Stomach (tissue), 9 donors: ENCODE results near the gene RGS6. TPM values are rescaled to one million over a fixed set of nuclear protein-coding genes. Genes with fewer than 3 reads are reported as not detected.

Experiments used
- DNase-seq, 2 donors: peaks; one replicate each; pipeline versions ENCODE4 v3.0.0 to v3.0.0-alpha.2; 2013 to 2019
- H3K27ac ChIP-seq, 5 donors: fragments of 200-600 bp in 4 of 5; sonication (generic) in 4 of 5; one replicate each; pipeline ENCODE4 v1.5.1; 2013 to 2019; ENCODE audit warnings: mild to moderate bottlenecking in 1 of 5, moderate library complexity in 1 of 5
- H3K27me3 ChIP-seq, 3 donors: fragments of 200-600 bp; sonication (generic); one replicate each; pipeline ENCODE4 v1.5.1; 2017 to 2019; ENCODE audit warnings: mixed run types in 1 of 3
- H3K36me3 ChIP-seq, 4 donors: fragments of 200-600 bp; sonication (generic); 1 replicate in 3 of 4; 2 replicates in 1 of 4; pipeline ENCODE4 v1.5.1; 2016 to 2019
- H3K4me1 ChIP-seq, 4 donors: fragments of 200-600 bp; sonication (generic); one replicate each; pipeline ENCODE4 v1.5.1; 2016 to 2019
- H3K4me3 ChIP-seq, 4 donors: fragments of 200-600 bp; sonication (generic) in 3 of 4; one replicate each; pipeline ENCODE4 v1.5.1; 2016 to 2019; ENCODE audit warnings: mild to moderate bottlenecking in 1 of 4
- H3K9me3 ChIP-seq, 4 donors: fragments of 200-600 bp; sonication (generic); one replicate each; pipeline ENCODE4 v1.5.1; 2016 to 2019
- CTCF ChIP-seq, 7 experiments: fragments of 450-650 bp in 4 of 7; fragments of 200-600 bp in 3 of 7; sonication (generic) in 3 of 7; IDR thresholded peaks; one replicate each; pipeline ENCODE4 v1.5.1; 2016 to 2019; ENCODE audit warnings: antibody characterized with exemption in 7 of 7, control low read depth in 2 of 7, mild to moderate bottlenecking in 1 of 7
- EP300 ChIP-seq: sonication (generic); formaldehyde crosslinking; IDR thresholded peaks from one replicate; pipeline ENCODE4 v1.6.1; 2017; ENCODE audit warnings: antibody characterized with exemption
- POLR2A ChIP-seq, 4 donors: fragments of 450-650 bp; IDR thresholded peaks; one replicate each; pipeline ENCODE4 v1.6.1; 2016; ENCODE audit warnings: antibody characterized with exemption in 4 of 4, control low read depth in 2 of 4, mild to moderate bottlenecking in 1 of 4, moderate library complexity in 1 of 4
- POLR2AphosphoS5 ChIP-seq, 3 donors: sonication (generic); formaldehyde crosslinking; IDR thresholded peaks; one replicate each; pipeline ENCODE4 v1.6.1; 2016; ENCODE audit warnings: antibody characterized with exemption in 3 of 3
- WGBS, 5 donors: extraction: QIAGEN DNeasy Blood & Tissue Kit in 3 of 5; methylation state at CpG; one replicate each; pipeline versions ENCODE4 v1.1.5 to v1.1.7; 2013 to 2018; 5-methylcytosine and 5-hydroxymethylcytosine counted together
- intact Hi-C: fragments of 100-400 bp; cut with DNase I; formaldehyde crosslinking; loops from one replicate; pipeline ENCODE4 v1.15.1; 2023; ENCODE audit warnings: low total_unique reads
- polyA plus RNA-seq, 3 donors: library from polyadenylated mRNA; stranded (reverse); fragments of 200-250 nt; gene quantifications; one replicate each; pipeline ENCODE4 v1.2.3, GENCODE V29; 2013
- total RNA-seq, 5 donors: library from RNA; depleted of rRNA; stranded (reverse); fragments of >200 nt; gene quantifications; one replicate each; pipeline versions ENCODE4 v1.1.0 to v1.2.3, GENCODE V29; 2014 to 2016
- donor health status: healthy with polysubstance abuse.
- donor health status: Bipolar disorder and iron deficiency.
- donor health status: healthy.

The RGS6 gene
- total and polyA plus RNA-seq, 8 donors: 0.25 to 18.0 (median 0.92) TPM; not detected in 1

- Histone ChIP-seq H3K36me3 (no peaks in the 10 kb centered on the region), H3K9me3 (no peaks in the 10 kb centered on the region), H3K4me1 (no peaks in the 10 kb centered on the region), H3K27me3 (peaks cover 0 to 5% (median 0%) of the 10 kb centered on the region in 3 donors), H3K4me3 (no peak overlapping the region), H3K27ac (no peak overlapping the region)
- TF ChIP-seq CTCF (IDR thresholded peaks at IDR 0.05): no peak
- TF ChIP-seq POLR2A (IDR thresholded peaks at IDR 0.05): no peak
- TF ChIP-seq POLR2AphosphoS5 (IDR thresholded peaks at IDR 0.05): no peak
- no peak for TF ChIP-seq EP300
- intact Hi-C loops: no loop called here
- 71 to 100% (median 77%) methylated on average over 1 of the region's 1 CpG for WGBS, 5 donors
- no peak for DNase-seq
Measured at GRCh38 chr14:72606879-72607278, 674.6 kb downstream of the RGS6 start.

GRCh38 chr14:72607386-72608130 is 675.3 kb downstream of the RGS6 start:
- peaks cover 0 to 4% (median 0%) of the 10 kb centered on the region in 3 donors for H3K27me3 ChIP-seq
- no peaks in the 10 kb centered on the region for H3K4me1 ChIP-seq
- no peaks in the 10 kb centered on the region for H3K9me3 ChIP-seq
- intact Hi-C loops: no loop called here
- DNase-seq: no peak
- H3K36me3 ChIP-seq: no peaks in the 10 kb centered on the region
- 85 to 92% (median 89%) methylated on average over 11 to 12 of the region's 12 CpGs for WGBS, 5 donors
- TF ChIP-seq CTCF (IDR thresholded peaks at IDR 0.05): no peak
- TF ChIP-seq EP300: no peak
- no peak for TF ChIP-seq POLR2A (IDR thresholded peaks at IDR 0.05)
- TF ChIP-seq POLR2AphosphoS5 (IDR thresholded peaks at IDR 0.05): no peak
- H3K4me3 ChIP-seq: no peak overlapping the region
- no peak overlapping the region for H3K27ac ChIP-seq

GRCh38 chr14:72608391-72609204 is 676.4 kb downstream of the RGS6 start:
- TF ChIP-seq POLR2AphosphoS5 (IDR thresholded peaks at IDR 0.05) (no peak), EP300 (no peak), CTCF (IDR thresholded peaks at IDR 0.05) (no peak), POLR2A (IDR thresholded peaks at IDR 0.05) (no peak)
- WGBS, 5 donors: 67 to 72% (median 69%) methylated on average over 6 to 8 of the region's 8 CpGs
- Histone ChIP-seq H3K36me3 (no peaks in the 10 kb centered on the region), H3K27me3 (peaks cover 0 to 4% (median 0%) of the 10 kb centered on the region in 3 donors), H3K27ac (no peak overlapping the region), H3K4me1 (peaks cover 0 to 7% (median 5%) of the 10 kb centered on the region in 4 donors), H3K4me3 (no peak overlapping the region), H3K9me3 (no peaks in the 10 kb centered on the region)
- DNase-seq: no peak
- intact Hi-C loops: no loop called here

GRCh38 chr14:72609205-72609916 is 677.1 kb downstream of the RGS6 start:
- peaks cover 0 to 8% (median 5%) of the 10 kb centered on the region in 4 donors for H3K4me1 ChIP-seq
- H3K9me3 ChIP-seq: no peaks in the 10 kb centered on the region
- no peak overlapping the region for H3K4me3 ChIP-seq
- peaks cover 0 to 4% (median 0%) of the 10 kb centered on the region in 3 donors for H3K27me3 ChIP-seq
- no peak overlapping the region for H3K27ac ChIP-seq
- intact Hi-C loops: no loop called here
- TF ChIP-seq EP300 (no peak), POLR2AphosphoS5 (IDR thresholded peaks at IDR 0.05) (no peak), CTCF (IDR thresholded peaks at IDR 0.05) (no peak), POLR2A (IDR thresholded peaks at IDR 0.05) (no peak)
- WGBS, 5 donors: 74 to 84% (median 82%) methylated on average over 12 of the region's 12 CpGs
- no peak for DNase-seq
- no peaks in the 10 kb centered on the region for H3K36me3 ChIP-seq
